Measurements from ENCODE around the gene SLC7A8. TPM values are rescaled to one million over a fixed set of nuclear protein-coding genes. Genes with fewer than 3 reads are reported as not detected.

The SLC7A8 gene
- total and polyA plus RNA-seq, 10 of the 15 experiments (the other 5 are each of a cell fraction or from before 2014, with no cell fraction given): 0.06 to 0.28 (median 0.21) TPM; not detected in 7

- SMC1A ChIA-PET (ENCODE audit: uncharacterized antibody, unreplicated experiment): interaction anchor here (1.0 to 3.2 kb wide), 2 partner anchors 24 to 50 kb away, joined by 4 to 20 read pairs; partner anchors contain the start of genes ACIN1 and C14orf119
- RAD21 ChIA-PET (ENCODE audit: unreplicated experiment): interaction anchor here (1.0 kb wide), 1 partner anchor 179 kb away, joined by 3 read pairs; no protein-coding TSS in a partner anchor
- no peak within 1 kb of the TSS for H3K4me3 ChIP-seq
- TF ChIP-seq ESRRA (IDR thresholded peaks at IDR 0.05; ENCODE audit: low read length) (no peak), MLLT1 (IDR thresholded peaks at IDR 0.05) (no peak), EP300 (IDR thresholded peaks at IDR 0.05; ENCODE audit: borderline replicate concordance in 1 of 2, control insufficient read depth in 1 of 2, low read depth in 2 of 2, low read length in 2 of 2) (no peak), ZNF384 (IDR thresholded peaks at IDR 0.05; ENCODE audit: borderline replicate concordance, low read depth, low read length) (no peak), HDAC6 (IDR thresholded peaks at IDR 0.05; ENCODE audit: unreplicated experiment) (no peak), ZBTB4 (CRISPR knock-in tag; IDR thresholded peaks at IDR 0.05) (no peak), KDM1A (IDR thresholded peaks at IDR 0.05; ENCODE audit: borderline replicate concordance) (no peak), YBX1 (IDR thresholded peaks at IDR 0.05) (no peak), PAX5 (IDR thresholded peaks at IDR 0.05; ENCODE audit: borderline replicate concordance, low read depth, low read length) (no peak)
- intact Hi-C loops (cut with micrococcal nuclease; ENCODE audit: unreplicated experiment): no loop called here
- DNase-seq (ENCODE audit: low read depth, low spot score) (no peak), ATAC-seq (no peak), FAIRE-seq (no peak)
- peak within 1 kb of the TSS; percentile 21; the same call in 1 of the 2 replicates for H3K4me2 ChIP-seq (ENCODE audit: control insufficient read depth, insufficient read depth)
- no peaks in the 10 kb centered on the region for H3K36me3 ChIP-seq (ENCODE audit: control insufficient read depth in 2 of 2, insufficient read depth in 2 of 2, low read length in 1 of 2)
- H3K79me2 ChIP-seq (ENCODE audit: control insufficient read depth, insufficient read depth, low read length): no peaks in the 10 kb centered on the region
- POLR2A ChIA-PET: interaction anchor here (1.0 kb wide), 1 partner anchor 24 kb away, joined by 5 read pairs; the partner anchor contains the start of genes ACIN1 and C14orf119
- H3K9ac ChIP-seq (ENCODE audit: control insufficient read depth, insufficient read depth, low read length): no peak within 1 kb of the TSS
- peaks cover 20% of the 10 kb centered on the region for H3K4me1 ChIP-seq (ENCODE audit: control insufficient read depth, insufficient read depth, low read length)
- peaks cover 0 to 2% of the 10 kb centered on the region in 2 experiments; a peak in 2 of 4 replicates for H3K27me3 ChIP-seq (replicated peaks in 1 of 2; ENCODE audit: control insufficient read depth in 2 of 2, insufficient read depth in 2 of 2, low read length in 1 of 2)
- CTCF ChIA-PET: interaction anchor here (0.9 to 6.4 kb wide), 10 partner anchors 8 to 514 kb away, joined by 3 to 127 read pairs (median 26); partner anchors contain the start of genes ACIN1, C14orf119, PABPN1 and SLC7A8
- no peaks in the 10 kb centered on the region for H3K9me3 ChIP-seq (replicated peaks; ENCODE audit: control insufficient read depth, insufficient read depth, low read length)
- in situ Hi-C loops (cut with MboI): no loop called here
- H4K20me1 ChIP-seq (ENCODE audit: control insufficient read depth, insufficient read depth): no peaks in the 10 kb centered on the region
- no peak within 1 kb of the TSS for H3K27ac ChIP-seq (ENCODE audit: control insufficient read depth, insufficient read depth)
- 88% methylated on average over 23 of the region's 32 CpGs for WGBS (ENCODE audit: insufficient coverage, insufficient replicate concordance, low lambda C conversion rate, missing lambda C conversion rate)
- H2AFZ ChIP-seq (ENCODE audit: control insufficient read depth, low read depth, low read length): peak within 1 kb of the TSS; percentile 68
- BruUV-seq (replicated peaks): no TSS peak
Observed at GRCh38 chr14:23118506-23119362, 64.7 kb downstream of the SLC7A8 start, which contains the start of gene CEBPE. TSS of gene CEBPE (minus strand) at chr14:23119255. CDS start at chr14:23119091, 164 bp downstream.

Data from GM12878 (cell line).